HG03469 (cell line): ENCODE results near the gene ANXA11.
"Not testable (repeated sequence)": the region's sequence is repeated elsewhere in the genome, so short reads cannot be mapped to it uniquely, and the experiment has no call there.

Experiments used
- ATAC-seq: cut with Tn5 transposase; IDR thresholded peaks from one replicate; pipeline ENCODE4 v1.9.1; 2021; ENCODE audit warnings: mild to moderate bottlenecking, moderate library complexity, moderate number of reproducible peaks; ENCODE audit not compliant: unreplicated experiment

The ANXA11 gene

DNA sequence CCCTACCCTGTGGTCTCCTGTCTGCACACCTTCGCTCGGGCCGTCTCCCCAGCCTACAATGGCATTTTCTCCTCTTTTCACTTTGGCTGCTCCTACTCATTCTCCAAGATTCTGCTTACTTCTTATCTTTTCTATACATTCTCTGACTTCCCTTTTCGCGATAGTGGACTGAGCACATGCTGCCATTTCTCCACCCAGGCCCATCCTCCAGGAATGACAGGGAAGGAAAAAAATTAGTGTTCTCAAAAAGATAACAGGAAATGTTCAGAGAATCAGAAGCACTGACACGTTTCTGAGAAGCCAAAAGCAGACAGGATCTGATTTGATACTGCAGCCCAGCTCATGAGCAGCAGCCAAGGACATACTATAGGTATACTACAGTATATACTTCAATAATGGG is 6.4 kb upstream of the ANXA11 start:
- no peak for ATAC-seq

DNA sequence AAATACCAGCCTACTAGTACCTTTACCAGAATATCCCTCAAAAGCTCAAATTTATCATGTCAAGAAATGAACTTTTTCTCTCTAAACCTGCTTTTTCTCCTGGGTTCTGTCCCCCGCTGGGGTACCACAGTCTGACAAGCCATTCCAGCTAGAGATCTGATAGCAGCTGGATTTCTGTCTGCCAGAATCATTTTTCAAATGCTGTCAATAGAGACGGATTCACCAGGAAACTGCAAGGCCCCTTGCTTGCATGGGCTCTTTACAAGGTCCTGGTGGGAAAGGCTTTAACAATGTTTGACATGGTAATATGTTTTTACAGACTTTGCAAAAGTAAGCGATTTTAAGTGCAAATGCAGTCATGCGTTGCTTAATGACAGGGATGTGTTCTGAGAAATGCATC is 4.9 kb upstream of the ANXA11 start:
- no peak for ATAC-seq

DNA sequence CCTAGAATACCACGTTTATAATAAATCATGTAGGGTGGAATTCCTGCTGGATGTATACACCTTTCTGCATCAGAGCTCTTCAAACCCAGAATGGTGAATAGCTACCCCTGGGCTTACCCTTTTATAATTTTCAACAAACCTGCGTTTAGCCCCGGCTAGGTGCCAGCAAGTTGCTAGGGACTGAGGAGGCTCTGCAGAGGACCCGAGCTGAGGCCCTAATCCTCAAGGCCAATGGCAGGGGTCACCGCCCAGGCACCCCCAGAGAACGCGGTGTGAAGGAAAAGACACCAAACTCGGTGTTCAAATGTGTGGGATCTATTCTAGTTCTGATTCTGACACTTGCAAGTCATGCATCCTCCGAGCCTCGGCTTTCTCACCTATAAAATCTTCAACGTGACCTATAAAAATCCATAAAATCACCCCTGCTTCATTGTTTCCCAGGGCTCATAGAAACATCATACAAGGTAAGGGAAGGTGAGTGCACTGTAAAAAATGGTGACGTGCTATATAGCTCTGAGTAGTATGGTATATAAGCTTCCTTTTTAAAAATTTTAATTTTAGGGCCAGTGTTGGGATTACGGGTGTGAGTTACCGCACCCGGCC is 2.5 kb upstream of the ANXA11 start:
- no peak for ATAC-seq

DNA sequence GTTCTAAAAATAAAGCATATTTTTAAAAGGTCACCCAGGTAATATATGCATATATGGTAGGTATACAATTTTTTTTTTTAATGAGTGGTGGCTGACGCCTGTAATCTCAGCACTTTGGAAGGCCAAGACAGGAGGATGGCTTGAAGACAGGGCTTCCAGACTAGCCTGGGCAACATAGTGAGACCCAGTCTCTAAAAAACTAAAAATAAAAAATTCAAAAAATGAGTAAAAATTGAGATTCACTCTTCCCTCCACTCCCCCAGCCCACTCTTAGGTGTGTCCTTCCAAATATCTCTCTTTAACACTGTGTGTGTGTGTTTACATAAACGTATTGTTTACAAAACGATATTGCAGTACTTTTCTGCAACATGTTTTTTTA is 929 bp upstream of the ANXA11 start:
- ATAC-seq = no peak

DNA sequence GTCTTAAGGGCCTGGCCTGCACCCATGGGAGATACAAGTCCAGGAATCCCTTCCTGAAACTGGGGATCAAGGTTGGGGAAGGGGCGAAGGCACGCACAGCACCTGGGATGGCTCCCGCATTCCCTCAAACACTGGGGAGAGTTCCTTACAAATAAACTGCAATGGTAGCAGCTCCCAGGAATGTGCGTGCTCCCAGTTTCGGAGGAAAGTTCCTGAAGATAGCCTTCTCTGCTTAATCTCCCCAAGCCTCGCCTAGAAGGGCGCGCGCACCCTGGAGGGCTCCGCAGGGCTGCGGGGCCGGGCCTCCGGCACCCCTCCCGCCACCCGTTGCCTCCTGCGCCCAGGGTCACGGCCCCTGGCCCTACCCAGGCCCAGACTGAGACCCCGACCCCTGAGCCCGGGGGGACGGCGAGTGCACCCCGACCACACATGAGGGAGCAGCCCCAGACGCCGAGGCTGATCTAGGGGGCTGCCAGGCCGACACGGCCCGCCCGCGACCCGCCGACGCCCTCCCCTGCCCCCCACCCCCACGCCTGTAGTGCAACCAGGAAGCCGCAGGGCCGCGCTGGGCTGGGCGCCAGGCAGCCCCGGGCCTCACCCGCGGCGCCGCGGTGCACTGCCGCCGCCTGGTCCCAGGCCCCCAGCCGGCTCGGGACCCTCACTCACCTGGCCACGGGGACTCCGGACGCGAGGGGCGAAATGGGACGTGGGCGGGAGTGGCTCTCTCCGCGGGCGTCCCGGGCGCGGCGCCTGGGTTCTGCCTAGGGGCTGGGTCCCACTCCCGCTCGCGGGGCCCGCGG is 460 bp downstream of the ANXA11 start:
- peak; percentile 16 for ATAC-seq

DNA sequence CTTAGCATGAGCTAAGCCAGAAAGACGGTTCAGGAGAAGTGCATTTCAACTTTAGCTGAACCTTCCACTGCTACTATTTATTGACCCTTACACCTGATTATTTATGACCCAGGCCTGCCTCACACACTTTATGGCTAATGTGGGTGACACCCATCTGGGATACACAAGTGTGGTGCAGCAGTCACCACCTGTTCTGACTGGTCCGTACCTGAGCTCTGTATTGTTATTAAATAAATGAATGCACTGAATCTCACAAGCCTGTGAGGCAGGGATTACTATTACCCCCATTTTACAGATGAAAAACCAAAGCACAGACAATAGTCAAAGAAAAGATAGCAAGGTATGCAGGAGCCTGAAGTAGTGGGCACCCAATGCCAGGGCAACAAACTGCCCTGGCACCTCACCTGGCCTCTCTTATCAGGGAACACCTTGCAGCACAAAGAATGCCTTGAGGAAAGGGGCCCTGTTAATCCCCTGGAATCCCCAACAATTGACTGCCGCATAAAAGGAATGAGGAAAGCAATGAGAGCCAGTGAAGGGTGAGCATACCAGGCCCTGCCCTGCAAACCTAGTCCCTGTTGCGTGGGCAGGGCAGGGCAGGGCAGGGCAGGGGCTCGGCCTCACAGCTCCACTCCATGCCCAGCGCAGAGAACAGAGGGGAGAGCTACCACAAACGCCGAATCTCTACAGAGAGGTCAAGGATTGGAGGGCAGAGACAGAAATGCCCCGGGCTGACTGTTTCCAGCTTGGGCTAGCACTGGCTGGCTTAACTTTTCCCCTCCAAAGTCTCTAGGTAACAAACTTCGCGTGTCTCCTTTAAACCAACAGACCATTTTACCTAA is 1.3 kb downstream of the ANXA11 start:
- peak; percentile 3 for ATAC-seq

DNA sequence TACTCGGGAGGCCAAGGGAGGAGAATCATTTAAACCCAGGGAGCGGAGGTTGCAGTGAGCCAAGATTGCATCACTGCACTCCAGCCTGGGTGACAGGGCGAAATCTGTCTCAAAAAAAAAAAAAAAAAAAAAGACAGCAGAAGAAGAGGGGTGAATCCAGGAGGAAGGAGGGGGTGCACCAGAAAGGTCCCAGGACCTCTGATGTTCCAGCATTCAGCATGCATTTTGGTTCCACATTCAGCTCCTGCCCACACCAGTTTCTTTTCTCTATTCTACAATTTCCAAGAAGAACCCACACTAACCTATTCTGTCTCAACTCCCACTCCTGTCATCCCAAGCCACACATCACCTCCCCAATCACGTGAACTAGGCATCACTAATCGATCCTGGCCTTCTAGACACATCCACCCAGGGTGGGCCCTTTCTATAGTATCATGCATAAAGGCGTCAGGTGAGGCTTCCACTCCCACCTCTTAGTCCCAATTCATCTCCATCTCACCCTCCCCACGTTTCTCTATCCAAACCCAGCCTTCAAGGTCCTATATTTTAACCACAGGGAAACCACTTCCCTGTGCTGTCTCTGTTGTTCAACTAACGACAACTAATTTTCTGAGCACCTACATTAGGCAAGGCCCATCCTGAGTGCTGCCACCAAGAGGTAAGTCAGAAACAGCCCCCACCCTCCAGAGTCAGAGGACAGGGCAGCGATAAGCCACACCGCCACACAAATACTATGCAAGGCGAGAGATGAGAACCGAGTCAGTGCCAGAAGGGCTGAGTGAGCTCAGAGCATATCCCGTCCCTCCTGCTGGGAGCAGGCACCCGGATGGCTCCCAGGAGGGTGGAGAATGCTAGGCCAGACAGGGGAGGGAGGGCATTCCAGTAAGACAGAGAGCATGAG is 2.2 kb downstream of the ANXA11 start:
- peak; percentile 41 for ATAC-seq

DNA sequence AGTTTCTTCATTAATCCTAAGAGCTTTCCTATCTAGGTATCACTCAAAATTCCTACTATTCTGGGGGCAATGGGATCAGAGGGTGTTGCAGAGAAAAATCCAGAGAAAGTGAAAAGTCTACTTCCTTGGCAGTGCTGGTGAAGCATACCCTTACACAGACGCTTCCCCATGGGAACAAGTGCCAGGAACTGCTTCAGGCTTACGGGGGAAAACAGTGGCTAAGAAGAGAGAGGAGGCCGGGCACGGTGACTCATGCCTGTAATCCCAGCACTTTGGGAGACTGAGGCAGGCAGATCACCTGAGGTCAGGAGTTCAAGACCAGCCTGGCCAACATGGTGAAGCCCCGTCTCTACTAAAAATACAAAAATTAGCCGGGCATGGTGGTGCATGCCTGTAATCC is 2.8 kb downstream of the ANXA11 start:
- not testable (repeated sequence) for ATAC-seq

DNA sequence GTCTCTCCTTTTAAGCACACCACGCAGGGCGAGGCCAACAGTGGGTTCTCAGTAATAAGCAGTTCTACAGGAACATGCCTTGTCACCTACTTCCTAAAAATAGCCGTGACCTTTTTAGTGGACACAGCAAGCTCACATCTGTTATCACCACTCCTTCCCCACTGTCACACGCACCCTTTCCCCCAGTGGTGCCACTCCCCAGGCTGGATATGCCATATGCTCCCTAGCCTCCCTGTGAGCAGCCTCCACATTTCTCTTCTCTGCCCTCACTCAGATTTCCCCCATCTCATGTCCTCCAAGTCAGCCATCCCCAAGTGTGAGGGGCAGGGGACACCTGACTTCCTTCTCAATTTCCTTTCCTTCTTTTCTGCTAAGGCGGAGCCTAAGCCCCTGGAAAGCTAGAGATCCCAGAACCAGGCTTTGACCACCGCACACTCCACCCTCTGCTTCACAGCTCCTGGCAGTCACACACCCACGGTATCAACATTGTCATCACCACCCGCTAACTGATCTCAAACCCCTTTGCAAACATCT is 3.7 kb downstream of the ANXA11 start:
- ATAC-seq = no peak

DNA sequence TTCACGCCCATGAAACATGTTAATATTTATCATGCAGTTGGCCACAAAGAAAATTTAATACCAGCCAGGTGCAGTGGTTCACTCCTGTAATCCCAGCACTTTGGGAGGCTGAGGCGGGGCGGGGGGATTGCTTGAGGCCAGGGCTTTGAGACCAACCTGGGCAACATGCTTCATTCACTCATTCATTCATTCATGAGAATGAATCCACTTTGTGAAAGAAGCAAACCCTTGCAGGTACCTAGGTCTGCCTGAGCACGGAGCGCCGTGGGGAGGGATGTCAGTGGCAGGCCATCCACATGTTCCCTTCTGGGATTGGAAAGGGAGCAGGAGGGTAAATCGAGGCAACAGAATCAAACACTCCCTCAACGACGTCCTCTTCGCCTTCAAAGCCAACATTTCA is 4.7 kb downstream of the ANXA11 start:
- ATAC-seq = no peak

DNA sequence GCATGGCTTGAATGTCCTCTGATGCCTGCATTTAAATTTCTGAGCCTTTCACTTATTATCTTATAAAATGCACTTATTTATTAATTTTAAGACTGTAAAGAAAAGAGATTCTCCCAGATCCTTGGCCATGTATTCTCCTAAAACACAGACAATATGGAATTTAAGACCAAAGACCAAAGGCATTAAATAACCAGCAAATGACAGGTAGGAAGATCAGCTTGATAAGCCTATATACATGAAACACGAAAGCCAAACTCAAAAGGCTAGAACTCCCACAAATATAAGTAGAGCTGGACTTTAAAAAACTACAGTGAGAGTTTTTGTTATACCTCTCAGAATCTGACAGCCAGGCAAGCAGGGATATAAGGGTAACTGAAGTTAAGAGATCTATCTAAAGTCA is 5.1 kb downstream of the ANXA11 start:
- no peak for ATAC-seq

DNA sequence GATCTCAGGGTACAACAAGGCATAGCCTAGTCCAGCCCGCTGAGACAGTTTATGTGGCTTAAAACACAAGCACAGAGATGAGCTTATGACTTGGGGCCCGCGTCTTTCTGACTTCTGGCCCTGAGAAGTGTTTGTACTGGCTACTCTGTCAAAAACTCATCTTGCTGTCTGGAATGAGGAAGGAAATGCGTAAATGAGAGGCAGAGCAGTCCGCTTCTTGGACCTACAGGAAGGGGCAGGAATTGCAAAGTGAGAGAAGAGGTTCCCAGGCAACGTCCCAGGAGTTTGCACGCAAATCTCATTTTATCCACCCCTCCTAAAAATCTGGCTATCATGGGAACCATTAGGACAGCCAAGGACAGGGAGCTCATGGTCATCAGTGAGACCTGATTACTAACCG is 5.5 kb downstream of the ANXA11 start:
- ATAC-seq = no peak

DNA sequence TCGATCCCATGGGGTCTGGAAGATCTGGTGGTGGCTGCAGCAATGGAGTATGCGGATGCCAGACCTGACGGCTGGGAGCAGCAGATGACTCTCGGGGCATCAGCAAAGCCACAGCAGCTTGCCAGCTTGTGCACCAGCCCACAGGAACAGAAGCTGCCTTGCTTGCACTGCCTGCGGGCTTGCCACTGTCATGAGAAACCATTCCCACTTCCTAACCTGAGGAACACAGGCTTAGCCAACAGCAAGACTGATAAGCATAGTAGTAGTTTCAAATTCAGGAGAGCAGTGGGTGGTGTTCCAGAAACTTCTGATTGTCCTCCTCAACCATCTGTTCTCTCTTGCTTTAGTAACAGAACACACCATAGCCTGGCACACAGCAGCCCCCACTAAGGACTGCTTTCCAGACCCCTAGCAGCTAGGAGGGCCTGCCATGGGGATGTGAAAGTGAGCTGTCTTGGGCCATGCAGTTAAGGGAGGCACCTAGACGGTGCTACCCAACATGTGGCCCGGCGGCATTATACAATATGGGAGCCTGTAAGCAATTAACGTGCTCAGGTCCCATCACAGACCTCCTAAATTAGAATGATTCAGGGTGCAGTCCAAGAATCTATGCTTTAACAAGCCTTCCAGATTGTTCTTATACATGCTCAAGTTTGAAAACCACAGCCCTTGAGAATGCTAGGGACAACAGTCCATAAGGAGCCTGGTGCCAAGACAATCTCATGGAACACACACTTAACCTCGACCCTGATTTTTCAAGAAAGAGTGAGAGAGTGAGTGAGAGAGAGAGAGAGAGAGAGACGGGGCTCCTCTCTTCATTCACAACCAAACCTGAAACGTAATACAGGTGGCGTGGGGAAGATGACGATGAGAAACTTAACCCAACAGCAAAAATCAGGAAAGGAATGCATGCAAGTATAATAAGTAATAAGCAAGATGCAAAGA is 7.1 kb downstream of the ANXA11 start:
- no peak for ATAC-seq

DNA sequence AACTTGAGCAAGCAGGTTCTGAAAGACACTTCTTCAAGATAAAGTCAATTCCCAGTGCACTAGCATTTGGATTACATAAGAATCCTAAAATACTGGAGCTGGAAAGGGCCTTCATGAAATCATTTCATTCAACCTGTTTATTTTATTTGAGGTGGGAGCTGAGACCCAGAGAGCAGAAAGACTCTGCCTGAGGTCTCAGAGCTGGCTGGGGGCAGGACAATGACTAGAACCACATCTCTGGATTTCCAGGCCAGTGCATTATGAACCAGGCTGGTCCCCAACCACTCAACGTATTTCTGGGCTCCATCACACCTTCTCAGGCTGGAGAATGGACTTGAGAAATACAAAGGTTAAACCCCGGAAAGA is 8.4 kb downstream of the ANXA11 start:
- no peak for ATAC-seq

DNA sequence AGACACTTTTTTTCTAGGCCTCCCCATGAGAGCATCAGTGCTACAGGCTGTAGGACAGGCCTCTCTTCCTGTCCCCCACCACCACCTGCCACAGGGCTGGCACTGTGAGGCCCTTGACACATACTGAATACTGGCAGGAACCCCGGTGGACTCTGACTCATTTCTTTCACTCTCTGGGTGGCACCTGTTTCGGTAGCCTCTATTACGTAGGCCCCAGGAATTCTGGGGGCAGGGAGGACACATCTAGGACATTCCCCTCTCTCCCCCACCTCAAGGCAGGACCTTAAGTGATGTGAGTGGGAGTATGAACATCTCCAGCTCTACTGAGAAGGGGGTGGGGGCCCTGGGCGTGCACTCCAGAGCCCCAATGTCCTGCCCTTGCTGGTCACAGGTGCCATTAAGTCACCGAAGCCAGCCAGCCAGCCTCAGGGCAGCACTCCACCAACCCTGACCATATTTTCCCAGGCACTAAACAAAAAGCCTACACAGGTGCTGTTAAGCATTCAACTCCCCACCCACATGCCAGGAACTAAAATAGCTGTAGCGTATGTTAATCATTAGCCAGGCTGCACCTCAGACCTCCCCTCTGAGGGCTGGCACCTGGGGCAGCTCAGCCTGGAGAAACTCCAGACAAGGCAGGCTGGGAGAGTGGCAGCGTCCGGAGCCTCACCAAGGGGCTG is 8.9 kb downstream of the ANXA11 start:
- ATAC-seq = peak; percentile 76

DNA sequence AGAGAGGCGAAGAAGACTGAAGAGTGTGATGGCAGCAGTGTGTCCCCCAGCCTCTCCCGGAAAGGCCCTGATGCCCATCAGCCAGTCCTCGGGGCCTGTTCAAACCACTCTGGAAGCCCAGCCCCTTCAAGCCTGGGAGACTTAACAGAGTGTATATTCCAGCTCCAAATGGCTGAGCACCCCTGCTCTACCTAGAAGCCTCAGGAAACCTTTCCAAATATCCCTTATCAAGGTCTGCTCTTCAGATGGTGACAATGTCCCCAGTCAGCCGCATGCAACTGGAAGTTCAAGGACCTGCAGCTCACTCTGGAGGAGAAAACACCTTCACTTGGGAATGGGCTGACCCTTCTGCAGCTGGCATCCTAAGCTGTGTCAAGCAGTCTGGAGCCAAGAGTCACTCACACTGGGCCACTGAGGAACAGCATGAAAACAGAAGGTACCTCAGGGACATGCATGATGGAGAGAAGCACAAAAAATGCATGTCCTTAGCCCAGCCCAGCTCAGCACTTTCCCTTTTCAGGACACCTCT is 10.2 kb downstream of the ANXA11 start:
- ATAC-seq = no peak

DNA sequence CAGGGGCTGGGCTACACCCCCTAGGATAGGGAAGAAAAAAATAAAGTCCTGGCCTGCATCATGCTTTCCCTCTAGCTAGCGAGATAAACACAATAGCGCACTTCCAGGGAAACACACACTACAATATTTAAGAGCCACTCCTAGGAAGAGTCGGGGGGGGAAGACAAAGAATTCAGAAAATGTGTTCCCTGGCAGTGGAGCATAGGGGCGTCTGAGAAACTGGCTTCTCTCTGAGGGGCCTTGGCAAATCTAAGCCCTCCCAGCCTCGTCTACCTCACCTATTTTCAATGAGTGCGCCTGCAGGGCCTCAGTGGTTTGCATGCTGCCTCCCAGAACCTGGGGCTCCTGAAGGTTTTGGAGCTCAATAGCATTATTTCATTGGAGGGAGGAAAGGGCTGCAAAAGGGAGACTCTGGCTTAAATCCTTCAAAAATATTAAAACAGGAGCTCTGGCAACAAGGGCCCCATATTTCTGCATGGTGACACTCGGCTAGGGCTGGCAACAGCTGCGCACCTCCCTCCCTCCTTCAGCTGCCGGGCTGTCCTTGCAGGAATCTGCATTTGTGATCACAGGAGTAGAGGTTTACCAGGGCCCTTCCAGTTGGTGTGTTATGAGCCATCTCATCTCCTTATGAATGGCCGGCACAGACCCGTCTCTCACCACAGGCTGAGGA is 10.8 kb downstream of the ANXA11 start:
- no peak for ATAC-seq

DNA sequence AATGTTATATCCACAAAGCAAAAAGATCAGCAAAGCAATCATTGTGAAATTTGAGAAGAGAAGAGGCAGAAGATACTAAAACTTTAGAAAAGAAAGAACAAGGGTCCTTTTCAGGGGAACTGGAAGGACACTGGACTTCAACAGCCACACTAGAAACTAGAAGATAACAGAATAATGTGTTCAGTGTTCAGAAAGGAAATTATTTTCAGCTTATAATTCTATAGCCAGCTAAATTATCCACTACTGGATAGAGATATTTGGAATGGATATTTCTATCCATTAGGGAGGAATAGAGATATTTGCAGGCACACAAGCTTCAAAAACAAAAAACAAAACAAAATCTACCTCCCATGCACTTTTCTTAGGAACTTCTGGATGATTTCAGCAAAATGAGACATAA is 12.8 kb downstream of the ANXA11 start:
- no peak for ATAC-seq
